HCT116 (cell line): ENCODE data around the gene WEE1.

Source experiments
- CTCF ChIP-seq, 3 experiments: fragments of 200-600 bp in 1 of 3; sonication (generic) in 1 of 3; IDR thresholded peaks in 2 of 3; conservative IDR thresholded peaks in 1 of 3; 2 replicates each; pipeline ENCODE4 v1.5.1; 2012 to 2017; ENCODE audit warnings: low read depth in 2 of 3, low read length in 2 of 3, antibody characterized with exemption in 1 of 3, borderline replicate concordance in 1 of 3, control low read depth in 1 of 3, mild to moderate bottlenecking in 1 of 3, mixed read lengths in 1 of 3, mixed run types in 1 of 3, moderate library complexity in 1 of 3; ENCODE audit not compliant: insufficient read depth in 1 of 3
- EZH2 ChIP-seq: fragments of 200-600 bp; sonication (generic); IDR thresholded peaks from 2 replicates; pipeline ENCODE4 v1.6.1; 2017; ENCODE audit warnings: antibody characterized with exemption, mixed run types
- EZH2phosphoT487 ChIP-seq: fragments of 200-600 bp; IDR thresholded peaks from 2 replicates; pipeline ENCODE4 v1.6.1; 2018; ENCODE audit warnings: antibody characterized with exemption, borderline replicate concordance
- JUND ChIP-seq: IDR thresholded peaks from 2 replicates; pipeline ENCODE4 v1.6.1; 2012
- POLR2A ChIP-seq: IDR thresholded peaks from 2 replicates; pipeline ENCODE4 v1.7.0; 2011; ENCODE audit warnings: borderline replicate concordance; ENCODE audit not compliant: insufficient read depth, insufficient read length; ENCODE audit errors: extremely low read depth
- POLR2AphosphoS5 ChIP-seq: IDR thresholded peaks from 2 replicates; pipeline ENCODE4 v1.6.1; 2011; ENCODE audit warnings: mild to moderate bottlenecking, low read depth, low read length, moderate library complexity
- SP1 ChIP-seq: IDR thresholded peaks from 2 replicates; pipeline ENCODE4 v1.6.1; 2012; ENCODE audit warnings: low read depth

DNA sequence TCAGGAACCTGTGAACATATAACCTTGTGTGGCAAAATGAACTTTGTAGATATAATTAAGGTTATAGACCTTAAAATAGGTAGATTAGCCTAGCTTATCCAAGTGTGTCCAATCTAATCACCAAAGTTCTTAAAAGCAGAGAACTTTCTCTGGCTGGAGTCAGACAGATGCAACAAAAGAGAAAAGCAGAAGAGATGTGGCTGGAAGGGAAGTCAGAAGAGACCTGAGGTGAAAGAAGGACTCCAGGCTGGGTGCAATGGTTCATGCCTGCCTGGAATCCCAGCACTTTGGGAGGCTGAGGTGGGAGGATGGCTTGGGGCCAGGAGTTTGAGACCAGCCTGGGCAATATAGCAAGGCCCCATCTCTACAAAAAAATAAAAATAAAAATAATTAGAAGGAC, 51.0 kb downstream of the WEE1 start:
- TF ChIP-seq CTCF (IDR thresholded peaks at IDR 0.05 in 2 of 3, conservative IDR thresholded peaks at IDR 0.05 in 1 of 3; ENCODE audit: borderline replicate concordance in 1 of 3, insufficient read depth in 1 of 3, low read depth in 2 of 3, low read length in 2 of 3) (no peak), EZH2 (no peak), EZH2phosphoT487 (no peak), POLR2A (no peak), POLR2AphosphoS5 (no peak), JUND (no peak), SP1 (no peak)
